Endodermal cell (in vitro differentiated cells): ENCODE results near the gene CEP70. TPM values are rescaled to one million over a fixed set of nuclear protein-coding genes. Genes with fewer than 3 reads are reported as not detected.
"Not testable (repeated sequence)": the region's sequence is repeated elsewhere in the genome, so short reads cannot be mapped to it uniquely, and the experiment has no call there.

Experiments used
- DNase-seq: peaks from one replicate; pipeline ENCODE4 v3.0.0-alpha.2; 2017
- H3K27ac ChIP-seq: 2 replicates; pipeline ENCODE4 v1.5.1; 2013; ENCODE audit warnings: mild to moderate bottlenecking, low read depth, low read length, moderate library complexity
- H3K27me3 ChIP-seq: 2 replicates; pipeline ENCODE4 v1.6.1; 2013; ENCODE audit warnings: mild to moderate bottlenecking, low read length, moderate library complexity; ENCODE audit not compliant: insufficient read depth, control insufficient read depth, poor library complexity, severe bottlenecking
- H3K36me3 ChIP-seq: 2 replicates; pipeline ENCODE4 v1.7.0; 2013; ENCODE audit warnings: mild to moderate bottlenecking, low read length, moderate library complexity; ENCODE audit not compliant: control insufficient read depth, insufficient read depth
- H3K4me1 ChIP-seq: one replicate; pipeline ENCODE4 v1.7.0; 2013; ENCODE audit warnings: low read length; ENCODE audit not compliant: control insufficient read depth, insufficient read depth
- H3K4me3 ChIP-seq: 2 replicates; pipeline ENCODE4 v1.5.1; 2013; ENCODE audit warnings: mild to moderate bottlenecking, low read length, moderate library complexity
- H3K9ac ChIP-seq: 2 replicates; pipeline ENCODE4 v1.6.1; 2013; ENCODE audit warnings: mild to moderate bottlenecking, low read length, moderate library complexity; ENCODE audit not compliant: poor library complexity, severe bottlenecking; ENCODE audit errors: extremely low read depth
- H3K9me3 ChIP-seq: 2 replicates; pipeline ENCODE4 v1.6.1; 2013; ENCODE audit warnings: mild to moderate bottlenecking, low read length, moderate library complexity; ENCODE audit not compliant: control insufficient read depth
- H3K27ac Mint-ChIP-seq: 2 replicates; pipeline ENCODE4 v1.8.0; 2020; ENCODE audit warnings: mixed read lengths
- H3K27me3 Mint-ChIP-seq: 2 replicates; pipeline ENCODE4 v1.8.0; 2021; ENCODE audit warnings: mild to moderate bottlenecking, mixed read lengths; ENCODE audit not compliant: insufficient read depth
- H3K36me3 Mint-ChIP-seq: 2 replicates; pipeline ENCODE4 v1.8.0; 2020; ENCODE audit warnings: low read depth, mixed read lengths
- H3K4me1 Mint-ChIP-seq: 2 replicates; pipeline ENCODE4 v1.8.0; 2020; ENCODE audit warnings: mixed read lengths
- H3K4me3 Mint-ChIP-seq: 2 replicates; pipeline ENCODE4 v1.8.0; 2020; ENCODE audit warnings: mild to moderate bottlenecking, moderate library complexity, mixed read lengths
- H3K9me3 Mint-ChIP-seq: 2 replicates; pipeline ENCODE4 v1.8.0; 2020; ENCODE audit warnings: mild to moderate bottlenecking, mixed read lengths
- WGBS, 2 experiments: methylation state at CpG; one replicate each; pipeline versions ENCODE4 v1.1.5 to v1.1.7; 2013; ENCODE audit warnings: missing lambda C conversion rate in 2 of 2, mixed read lengths in 1 of 2; ENCODE audit not compliant: insufficient coverage in 1 of 2, insufficient read length in 1 of 2; 5-methylcytosine and 5-hydroxymethylcytosine counted together
- total RNA-seq, 2 donors: library from RNA; stranded (reverse); fragmentation: NEBNext Ultra II Directional in 1 of 2; extraction: Animal tissue kit (Norgen Biotek cat#: 25700) in 1 of 2; gene quantifications; 2 replicates in 1 of 2; 3 replicates in 1 of 2; pipeline ENCODE4 v1.2.1, GENCODE V29; 2021
- TF ChIP-seq, protein P1 (sequence below): fragments of 200-600 bp; sonication (generic); conservative IDR thresholded peaks from 2 replicates; pipeline ENCODE4 v1.5.0; 2021; ENCODE audit warnings: antibody characterized with exemption, mild to moderate bottlenecking

Gene CEP70
- total RNA-seq, 2 donors from 2014 or later = 113 to 131 TPM

DNA sequence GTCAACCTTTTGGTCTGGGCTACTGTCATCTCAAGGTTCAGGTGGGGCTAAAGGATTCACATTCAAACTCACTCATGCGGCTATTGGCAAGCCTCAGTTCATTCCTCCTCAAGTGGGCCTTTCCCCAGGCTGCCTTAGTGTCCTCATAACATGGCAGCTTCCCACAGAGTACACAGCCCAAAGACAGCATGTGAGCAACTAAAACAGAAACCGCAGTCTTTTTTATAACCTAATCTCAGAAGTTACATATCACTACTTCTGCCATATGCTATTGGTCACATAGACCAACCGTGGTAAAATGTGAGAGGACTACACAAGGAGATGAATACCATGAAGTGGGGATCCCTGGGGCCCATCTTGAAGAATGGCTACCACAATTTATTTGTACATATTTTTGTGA is 4.5 kb upstream of the CEP70 start:
- Histone ChIP-seq H3K9me3 (peaks cover 9% of the 10 kb centered on the region), H3K4me3 (no peak overlapping the region), H3K36me3 (no peaks in the 10 kb centered on the region), H3K27ac (no peak overlapping the region), H3K27me3 (no peaks in the 10 kb centered on the region), H3K9ac (no peak overlapping the region), H3K4me1 (no peaks in the 10 kb centered on the region)
- DNase-seq = no peak
- no peak overlapping the region for H3K4me3 Mint-ChIP-seq
- H3K27me3 Mint-ChIP-seq = peaks cover 8% of the 10 kb centered on the region
- no peaks in the 10 kb centered on the region for H3K4me1 Mint-ChIP-seq
- H3K27ac Mint-ChIP-seq = no peak overlapping the region
- WGBS, 2 experiments = 95 to 97% methylated on average over 3 of the region's 3 CpGs
- TF ChIP-seq, protein P1, sequence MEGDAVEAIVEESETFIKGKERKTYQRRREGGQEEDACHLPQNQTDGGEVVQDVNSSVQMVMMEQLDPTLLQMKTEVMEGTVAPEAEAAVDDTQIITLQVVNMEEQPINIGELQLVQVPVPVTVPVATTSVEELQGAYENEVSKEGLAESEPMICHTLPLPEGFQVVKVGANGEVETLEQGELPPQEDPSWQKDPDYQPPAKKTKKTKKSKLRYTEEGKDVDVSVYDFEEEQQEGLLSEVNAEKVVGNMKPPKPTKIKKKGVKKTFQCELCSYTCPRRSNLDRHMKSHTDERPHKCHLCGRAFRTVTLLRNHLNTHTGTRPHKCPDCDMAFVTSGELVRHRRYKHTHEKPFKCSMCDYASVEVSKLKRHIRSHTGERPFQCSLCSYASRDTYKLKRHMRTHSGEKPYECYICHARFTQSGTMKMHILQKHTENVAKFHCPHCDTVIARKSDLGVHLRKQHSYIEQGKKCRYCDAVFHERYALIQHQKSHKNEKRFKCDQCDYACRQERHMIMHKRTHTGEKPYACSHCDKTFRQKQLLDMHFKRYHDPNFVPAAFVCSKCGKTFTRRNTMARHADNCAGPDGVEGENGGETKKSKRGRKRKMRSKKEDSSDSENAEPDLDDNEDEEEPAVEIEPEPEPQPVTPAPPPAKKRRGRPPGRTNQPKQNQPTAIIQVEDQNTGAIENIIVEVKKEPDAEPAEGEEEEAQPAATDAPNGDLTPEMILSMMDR = no peak
- peaks cover 13% of the 10 kb centered on the region for H3K36me3 Mint-ChIP-seq
- H3K9me3 Mint-ChIP-seq = peaks cover 33% of the 10 kb centered on the region

DNA sequence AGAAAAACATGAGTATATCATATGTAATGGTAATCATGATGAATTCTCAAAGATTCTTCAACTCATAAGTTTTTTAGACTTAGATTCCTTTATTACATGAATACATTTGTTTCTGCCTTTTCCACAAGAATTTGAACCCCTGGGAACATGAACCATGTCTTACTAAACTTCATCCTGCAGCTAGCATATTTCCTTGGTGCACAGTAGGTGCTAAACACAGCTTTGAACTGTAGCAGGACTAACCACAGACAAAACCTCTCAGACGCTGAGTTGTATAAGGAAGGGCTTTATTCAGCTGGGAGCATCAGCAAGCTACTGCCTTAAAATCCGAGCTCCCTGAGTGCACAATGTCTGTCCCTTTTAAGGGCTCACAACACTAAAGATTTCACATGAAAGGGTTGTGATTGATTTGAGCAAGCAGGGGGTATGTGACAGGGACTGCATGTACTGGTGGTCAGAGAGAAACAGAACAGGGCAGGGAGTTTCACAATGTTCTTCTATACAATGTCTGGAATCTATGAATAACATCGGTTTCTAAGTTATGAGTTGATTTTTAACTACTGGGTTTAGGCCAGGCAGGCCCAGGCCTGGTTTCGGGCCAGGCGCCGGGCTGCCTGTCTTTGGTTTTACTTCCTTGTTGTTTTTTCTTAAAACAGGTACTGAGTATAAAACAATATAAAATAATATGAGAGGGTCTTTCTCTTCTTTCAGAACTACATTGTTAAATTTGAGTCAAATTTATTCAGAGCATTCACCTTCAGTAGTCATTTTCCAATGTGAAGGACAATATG is 3.3 kb upstream of the CEP70 start:
- not testable (repeated sequence) for H3K4me3 Mint-ChIP-seq, H3K27ac Mint-ChIP-seq

DNA sequence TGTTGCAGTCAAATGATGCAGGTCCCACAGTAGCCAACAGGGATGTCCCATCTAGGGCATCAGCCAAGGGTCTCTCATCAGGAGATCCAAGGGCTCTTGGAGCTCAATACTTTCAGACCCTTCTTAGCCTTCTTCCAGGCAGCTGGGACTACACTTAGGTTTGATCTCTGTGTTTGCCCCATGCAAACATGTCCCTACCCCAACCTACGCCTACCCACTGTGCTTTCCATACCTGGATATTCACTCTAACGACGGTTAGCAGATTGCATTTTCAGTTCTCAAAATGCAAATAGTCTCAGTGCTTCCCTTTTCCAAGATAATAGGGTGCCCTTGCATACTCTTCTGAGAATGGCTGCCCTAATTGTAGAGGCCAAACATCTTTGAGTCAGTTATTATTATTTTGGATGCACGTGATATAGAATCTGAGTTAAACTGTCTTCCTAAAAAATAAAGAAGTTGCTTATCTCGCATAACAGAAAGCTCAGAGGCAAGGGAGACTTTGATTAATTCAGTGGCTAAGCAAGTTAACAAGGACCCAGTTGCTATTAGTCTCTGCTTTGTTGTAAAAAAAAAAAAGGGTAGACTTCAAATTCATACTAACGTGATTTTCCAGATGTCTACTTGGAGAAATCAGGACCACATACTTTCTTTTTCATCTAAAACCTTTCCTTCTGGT is 1.0 kb upstream of the CEP70 start:
- DNase-seq = no peak
- H3K4me1 ChIP-seq = peaks cover 2% of the 10 kb centered on the region
- TF ChIP-seq, protein P1 = peak; percentile 1
- H3K36me3 ChIP-seq = peaks cover 12% of the 10 kb centered on the region
- peak overlapping the region; percentile 93 for H3K4me3 Mint-ChIP-seq
- no peaks in the 10 kb centered on the region for H3K27me3 ChIP-seq
- H3K9me3 Mint-ChIP-seq = peaks cover 12% of the 10 kb centered on the region
- H3K27ac ChIP-seq = no peak overlapping the region
- peaks cover 9% of the 10 kb centered on the region for H3K9me3 ChIP-seq
- peaks cover 9% of the 10 kb centered on the region for H3K4me1 Mint-ChIP-seq
- no peak overlapping the region for H3K9ac ChIP-seq
- WGBS, 2 experiments = 72 to 74% methylated on average over 6 of the region's 6 CpGs
- H3K27me3 Mint-ChIP-seq = no peaks in the 10 kb centered on the region
- peak overlapping the region; percentile 99 for H3K4me3 ChIP-seq
- H3K27ac Mint-ChIP-seq = peak overlapping the region; percentile 42
- peaks cover 2% of the 10 kb centered on the region for H3K36me3 Mint-ChIP-seq

More for the DNA sequence above, 3.3 kb upstream of the CEP70 start:
- not testable (repeated sequence) for H3K27me3 ChIP-seq, H3K36me3 ChIP-seq, DNase-seq, H3K27ac ChIP-seq, H3K9ac ChIP-seq, H3K36me3 Mint-ChIP-seq, H3K27me3 Mint-ChIP-seq, H3K4me3 ChIP-seq, H3K9me3 ChIP-seq, H3K4me1 Mint-ChIP-seq, H3K4me1 ChIP-seq
- WGBS, 2 experiments = 40 to 83% methylated on average over 2 of the region's 6 CpGs
- H3K9me3 Mint-ChIP-seq = peaks cover 23% of the 10 kb centered on the region
